Measurements from ENCODE around the gene APBB2. TPM values are rescaled to one million over a fixed set of nuclear protein-coding genes. Genes with fewer than 3 reads are reported as not detected.

The APBB2 gene
- total RNA-seq, 2 donors from 2014 or later, result 55.2 to 70.1 TPM

- DNase-seq (ENCODE audit: low spot score), result no peak
- intact Hi-C loops (cut with DNase I), result no loop called here
Observed at GRCh38 chr4:40881096-40881495, 333.2 kb downstream of the APBB2 start.

DNA sequence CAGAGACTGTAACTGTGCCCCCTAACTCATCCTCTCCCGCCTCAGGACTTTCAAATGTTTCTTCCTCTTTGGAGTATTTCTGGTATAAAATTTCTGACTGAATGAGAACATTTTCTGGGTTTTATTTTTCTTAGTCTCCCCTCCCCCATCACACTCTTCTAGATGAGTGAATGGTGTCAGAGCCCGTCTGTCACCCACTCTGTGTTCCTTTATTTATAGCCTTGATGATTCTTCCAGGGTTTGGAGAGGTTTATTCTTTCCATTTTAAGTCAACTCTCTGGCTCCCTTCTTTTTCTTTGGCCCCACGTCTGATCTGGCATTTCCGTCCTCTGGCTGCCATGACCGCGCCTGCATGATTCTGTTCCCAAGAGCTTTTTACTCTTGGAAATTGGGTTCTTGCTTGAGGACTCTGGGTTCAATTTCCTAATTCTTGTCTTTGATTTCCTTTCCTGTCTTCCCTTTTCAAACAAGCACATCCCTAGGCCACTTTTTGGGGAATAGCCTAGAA, 335.7 kb downstream of the APBB2 start:
- intact Hi-C loops (cut with DNase I), result no loop called here
- DNase-seq (ENCODE audit: low spot score), result no peak

- intact Hi-C loops (cut with DNase I), result no loop called here
- DNase-seq (ENCODE audit: low spot score), result no peak
Observed at GRCh38 chr4:40877081-40877480, 337.3 kb downstream of the APBB2 start.

GRCh38 chr4:40875507-40876150, 338.7 kb downstream of the APBB2 start:
- intact Hi-C loops (cut with DNase I), result no loop called here
- DNase-seq (ENCODE audit: low spot score), result no peak

DNA sequence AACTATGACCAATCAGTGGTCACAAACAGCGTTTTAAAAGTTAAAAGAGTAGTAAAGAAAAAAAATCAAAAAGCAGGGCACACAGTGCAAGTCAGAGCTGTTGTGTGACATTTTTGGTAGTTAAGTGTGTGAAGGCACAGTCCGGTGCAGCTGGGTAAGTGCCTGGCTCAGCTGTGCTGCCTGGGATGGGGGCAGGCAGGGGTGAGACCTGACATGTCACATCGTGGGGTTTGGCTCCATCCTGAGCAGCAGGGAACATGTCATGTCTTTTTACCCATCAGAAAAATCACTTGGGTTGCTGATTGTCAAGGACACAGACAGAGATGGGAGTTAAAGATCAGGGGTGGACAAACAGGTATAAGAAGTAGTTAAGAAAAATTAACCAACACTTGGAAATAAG, 339.4 kb downstream of the APBB2 start:
- DNase-seq (ENCODE audit: low spot score), result no peak
- intact Hi-C loops (cut with DNase I), result loop anchor here in 1 of 2 donors (5.0 kb wide), 1 partner anchor 902 kb away; no protein-coding TSS in a partner anchor

GRCh38 chr4:40874331-40874730, 340.0 kb downstream of the APBB2 start:
- no peak for DNase-seq (ENCODE audit: low spot score)
- intact Hi-C loops (cut with DNase I), result loop anchor here in 1 of 2 donors (5.0 kb wide), 1 partner anchor 903 kb away; no protein-coding TSS in a partner anchor

DNA sequence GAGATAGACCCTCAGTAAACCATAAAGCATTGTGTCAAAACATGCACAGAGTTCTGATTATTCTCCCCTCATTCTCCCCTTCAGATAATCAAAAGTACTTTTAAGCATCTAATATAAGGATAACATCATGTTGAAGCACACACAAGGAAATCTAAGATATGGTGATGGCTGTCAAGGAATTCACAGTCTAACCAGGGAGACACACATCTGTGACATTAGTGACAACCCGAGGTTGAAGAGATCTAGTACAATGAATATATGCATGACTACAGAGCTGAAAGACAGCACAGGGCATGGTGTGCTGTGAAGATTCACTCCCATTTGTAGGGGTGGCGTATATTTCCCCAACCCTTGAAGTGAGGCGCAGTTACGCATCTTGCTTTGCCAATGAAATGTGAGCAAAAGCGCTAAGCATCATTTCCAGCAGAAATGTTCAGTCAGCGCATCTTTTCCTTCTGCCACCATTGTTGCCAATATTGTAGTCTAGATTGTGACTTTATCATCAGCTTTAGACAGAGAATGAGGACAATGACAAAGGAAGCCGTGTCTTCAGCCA, 342.6 kb downstream of the APBB2 start:
- intact Hi-C loops (cut with DNase I), result loop anchor here in 1 of 2 donors (5.0 kb wide), 1 partner anchor 906 kb away; no protein-coding TSS in a partner anchor
- DNase-seq (ENCODE audit: low spot score), result no peak

DNA sequence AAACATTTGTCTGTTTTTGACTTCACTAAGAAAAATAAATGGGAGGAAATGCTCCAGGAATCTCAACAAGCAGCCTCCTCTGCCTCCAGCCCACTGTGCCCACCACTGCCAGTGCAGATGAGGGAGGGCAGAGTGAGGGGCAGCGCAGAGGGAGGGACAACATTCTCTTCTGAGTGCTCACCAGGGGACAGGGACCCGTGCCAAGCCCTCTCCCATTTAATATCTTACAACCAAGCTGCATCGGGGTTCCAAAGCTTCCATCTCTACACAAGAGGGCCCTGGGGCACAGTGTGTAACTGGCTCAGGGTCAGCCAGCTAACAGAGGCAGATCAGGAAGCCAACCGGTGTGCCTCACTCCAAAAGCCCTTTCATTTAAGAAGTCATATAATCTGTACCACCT, 344.2 kb downstream of the APBB2 start:
- intact Hi-C loops (cut with DNase I), result loop anchor here in 1 of 2 donors (5.0 kb wide), 1 partner anchor 907 kb away; no protein-coding TSS in a partner anchor
- no peak for DNase-seq (ENCODE audit: low spot score)

DNA sequence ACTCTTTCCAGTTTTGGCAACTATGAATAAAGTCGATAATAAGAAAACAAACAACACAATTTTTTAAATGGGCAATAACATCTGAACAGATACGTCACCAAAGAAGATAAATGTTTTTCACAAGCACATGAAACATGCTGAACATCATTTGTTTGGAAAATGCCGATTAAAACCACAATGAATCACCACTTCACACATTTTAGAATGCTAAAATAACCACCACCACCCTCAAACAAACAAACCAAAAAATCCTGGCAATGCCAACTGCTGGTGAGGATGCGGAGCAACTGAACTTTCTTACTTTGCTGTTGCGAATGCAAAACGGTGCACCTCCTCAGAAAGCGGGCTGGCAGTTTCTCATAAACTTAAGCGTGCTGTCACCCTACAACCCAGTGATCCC, 348.6 kb downstream of the APBB2 start:
- no peak for DNase-seq (ENCODE audit: low spot score)
- intact Hi-C loops (cut with DNase I), result no loop called here

DNA sequence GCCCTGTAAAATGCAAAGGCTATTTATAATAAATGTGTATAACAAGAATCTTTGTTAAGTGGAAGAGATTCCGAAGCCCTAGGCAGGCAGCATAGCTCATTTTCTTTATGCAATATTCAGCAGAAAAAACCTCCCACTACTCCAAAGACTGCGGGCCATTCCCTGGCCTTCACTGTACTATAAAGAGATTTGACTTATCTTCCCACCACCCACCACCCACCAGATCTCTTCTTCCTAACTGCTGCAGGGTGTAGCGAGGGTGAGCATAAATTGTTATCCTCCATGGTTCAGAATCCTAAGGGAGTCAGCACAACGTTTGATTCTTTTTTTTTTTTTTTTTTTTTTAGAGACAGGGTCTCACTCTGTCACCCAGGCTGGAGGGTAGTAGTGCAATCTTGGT, 349.8 kb downstream of the APBB2 start:
- intact Hi-C loops (cut with DNase I), result no loop called here
- DNase-seq (ENCODE audit: low spot score), result no peak

- intact Hi-C loops (cut with DNase I), result no loop called here
- DNase-seq (ENCODE audit: low spot score), result no peak
Observed at GRCh38 chr4:40858962-40859361, 355.4 kb downstream of the APBB2 start.

- intact Hi-C loops (cut with DNase I), result no loop called here
Observed at GRCh38 chr4:40857956-40858355, 356.4 kb downstream of the APBB2 start.

DNA sequence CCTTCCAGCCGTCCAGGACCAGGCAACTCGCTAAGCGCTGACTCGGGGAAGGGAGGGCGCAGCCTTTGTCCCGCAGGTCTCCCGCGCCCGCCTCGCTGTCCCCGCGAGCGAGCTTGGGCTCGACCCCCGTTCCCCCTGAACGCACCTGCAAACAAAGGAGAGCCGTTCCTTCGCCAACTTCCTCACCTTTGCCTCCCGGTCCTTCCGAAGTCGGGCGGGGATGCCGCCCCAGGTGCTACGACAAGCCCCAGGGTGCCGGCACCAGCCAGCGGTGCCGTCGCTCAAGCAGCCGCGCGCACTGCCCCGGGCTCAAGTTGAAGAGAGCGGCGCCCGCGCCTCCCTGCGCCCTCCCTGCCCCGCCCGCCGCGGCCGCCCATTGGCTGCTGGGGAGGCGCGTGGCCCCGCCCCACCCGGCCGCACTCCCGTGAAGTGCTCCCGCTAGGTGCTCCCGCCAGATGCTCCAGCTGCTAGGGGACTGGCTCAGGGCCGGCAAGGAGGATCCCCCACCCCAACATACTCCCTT, 357.4 kb downstream of the APBB2 start:
- intact Hi-C loops (cut with DNase I), result no loop called here
- peak; percentile 90 for DNase-seq (ENCODE audit: low spot score)

More at GRCh38 chr4:40857956-40858355, 356.4 kb downstream of the APBB2 start:
- no peak for DNase-seq (ENCODE audit: low spot score)

GRCh38 chr4:40856277-40856839, 358.0 kb downstream of the APBB2 start:
- intact Hi-C loops (cut with DNase I), result no loop called here
- no peak for DNase-seq (ENCODE audit: low spot score)

DNA sequence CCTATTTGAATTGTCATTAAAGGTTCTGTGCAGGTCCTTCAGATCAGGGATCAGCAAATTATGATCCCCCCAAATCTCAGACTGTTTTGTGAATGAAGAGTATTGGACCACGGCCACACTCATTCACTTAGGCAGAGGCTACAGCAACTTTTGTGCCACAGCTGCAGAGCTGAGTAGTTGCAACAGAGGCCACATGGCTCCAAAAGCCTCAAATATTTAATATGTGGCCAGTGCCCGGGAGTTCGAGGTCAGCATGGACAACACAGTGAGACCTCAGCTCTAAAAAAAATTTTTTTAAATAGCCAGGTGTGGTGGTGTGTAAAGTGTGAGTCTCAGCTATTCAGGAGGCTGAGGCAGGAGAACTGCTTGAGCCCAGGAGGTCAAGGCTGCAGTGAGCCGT, 363.8 kb downstream of the APBB2 start:
- DNase-seq (ENCODE audit: low spot score), result no peak
- intact Hi-C loops (cut with DNase I), result no loop called here

GRCh38 chr4:40848940-40849339, 365.4 kb downstream of the APBB2 start:
- DNase-seq (ENCODE audit: low spot score), result no peak
- intact Hi-C loops (cut with DNase I), result no loop called here

GRCh38 chr4:40848251-40848650, 366.1 kb downstream of the APBB2 start:
- DNase-seq (ENCODE audit: low spot score), result no peak
- intact Hi-C loops (cut with DNase I), result no loop called here

GRCh38 chr4:40846532-40846931, 367.8 kb downstream of the APBB2 start:
- intact Hi-C loops (cut with DNase I), result no loop called here
- peak; percentile 40 for DNase-seq (ENCODE audit: low spot score)

DNA sequence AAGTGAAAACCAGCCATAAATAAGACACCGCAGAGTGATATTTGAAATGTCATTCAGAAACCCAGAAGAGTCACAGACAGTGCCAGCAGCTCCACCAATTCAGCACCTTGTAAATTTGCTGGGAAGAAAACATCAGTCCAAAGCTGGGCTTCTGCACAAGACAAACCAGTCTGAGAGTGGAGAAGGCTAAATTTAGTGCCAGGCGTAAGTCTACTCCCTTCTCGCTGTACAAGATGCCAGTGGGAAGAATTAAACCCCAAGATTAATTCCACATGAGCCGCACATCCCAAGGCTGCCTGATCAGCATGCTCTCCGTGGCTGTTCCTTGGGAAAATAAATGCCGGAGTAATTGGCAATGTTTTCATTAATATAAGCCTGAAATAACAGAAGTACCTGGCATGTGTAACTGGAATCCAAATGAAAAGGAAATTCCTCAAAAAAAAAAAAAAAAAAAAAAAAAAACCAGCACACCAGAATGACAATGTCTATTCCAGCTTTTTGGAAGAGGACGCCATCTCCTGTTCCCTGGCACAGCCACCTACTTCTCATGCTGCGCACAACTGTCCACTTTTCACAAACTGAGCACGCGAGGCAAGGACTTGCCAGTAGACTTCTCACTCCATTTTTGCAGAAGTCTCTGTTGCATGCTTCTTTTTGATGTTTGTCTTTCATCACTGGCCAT, 369.0 kb downstream of the APBB2 start:
- intact Hi-C loops (cut with DNase I), result no loop called here
- no peak for DNase-seq (ENCODE audit: low spot score)

DNA sequence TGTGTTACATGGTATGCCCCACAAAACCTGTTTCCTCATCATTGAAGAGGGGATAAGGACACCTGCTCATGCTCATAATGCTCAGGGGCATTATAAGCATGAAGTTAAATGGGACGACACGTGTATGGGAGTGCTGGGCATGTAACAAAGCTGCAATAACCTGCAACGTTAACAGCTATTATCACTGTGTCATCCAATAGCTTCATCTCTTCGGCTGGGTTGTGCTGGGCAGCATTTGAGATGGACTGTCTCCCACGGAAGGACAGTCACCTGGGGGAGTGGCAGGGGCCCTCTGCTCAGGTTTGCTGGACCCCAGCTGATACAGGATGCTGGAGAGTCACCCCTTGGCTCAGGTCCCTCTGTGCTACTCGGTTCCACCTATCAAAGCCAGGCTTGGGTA, 370.1 kb downstream of the APBB2 start:
- intact Hi-C loops (cut with DNase I), result no loop called here
- DNase-seq (ENCODE audit: low spot score), result no peak

Measured in posterior vena cava (tissue), 2 donors.